CMK (cell line): ENCODE data around the gene NELFB.
A peak's percentile ranks its signal among the peaks of the same experiment; 100 is the strongest.
"Not testable (repeated sequence)": the region's sequence is repeated elsewhere in the genome, so short reads cannot be mapped to it uniquely, and the experiment has no call there.

ENCODE experiments used
- DNase-seq: peaks from one replicate; pipeline ENCODE4 v3.0.0-alpha.2; 2010; ENCODE audit warnings: low read depth

NELFB gene

GRCh38 chr9:137234758-137235423, 20.2 kb upstream of the NELFB start:
- DNase-seq = no peak

GRCh38 chr9:137235424-137236237, 19.5 kb upstream of the NELFB start:
- no peak for DNase-seq

- peak; percentile 93 for DNase-seq
These were observed 18.7 kb upstream of the NELFB start for GRCh38 chr9:137236238-137236935.

DNA sequence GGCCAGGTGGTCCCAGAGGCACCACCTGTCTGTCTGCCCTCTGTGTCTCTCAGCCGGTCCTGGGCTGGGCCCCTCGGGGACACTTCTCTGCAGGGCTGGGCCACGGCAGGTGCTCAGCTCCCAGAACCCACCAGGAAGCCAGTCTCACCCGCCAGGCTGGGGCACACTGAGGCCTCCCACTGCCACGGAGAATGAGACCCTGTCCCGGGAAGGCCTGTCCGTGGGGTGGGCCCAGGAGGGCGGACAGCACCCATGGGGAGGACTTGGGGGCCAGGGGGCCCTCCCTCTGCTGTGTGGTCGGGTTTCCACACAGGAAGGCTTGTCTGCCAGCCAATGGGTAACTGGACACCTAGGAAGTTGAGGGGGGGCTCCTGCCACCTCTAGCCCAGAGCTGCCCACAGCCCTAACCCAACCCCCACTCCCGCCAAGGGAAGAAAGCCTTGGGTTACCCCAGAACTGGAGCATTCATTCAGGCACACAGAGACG, 18.1 kb upstream of the NELFB start:
- DNase-seq = no peak

- no peak for DNase-seq
These were observed 17.1 kb upstream of the NELFB start for GRCh38 chr9:137237759-137238726.

DNA sequence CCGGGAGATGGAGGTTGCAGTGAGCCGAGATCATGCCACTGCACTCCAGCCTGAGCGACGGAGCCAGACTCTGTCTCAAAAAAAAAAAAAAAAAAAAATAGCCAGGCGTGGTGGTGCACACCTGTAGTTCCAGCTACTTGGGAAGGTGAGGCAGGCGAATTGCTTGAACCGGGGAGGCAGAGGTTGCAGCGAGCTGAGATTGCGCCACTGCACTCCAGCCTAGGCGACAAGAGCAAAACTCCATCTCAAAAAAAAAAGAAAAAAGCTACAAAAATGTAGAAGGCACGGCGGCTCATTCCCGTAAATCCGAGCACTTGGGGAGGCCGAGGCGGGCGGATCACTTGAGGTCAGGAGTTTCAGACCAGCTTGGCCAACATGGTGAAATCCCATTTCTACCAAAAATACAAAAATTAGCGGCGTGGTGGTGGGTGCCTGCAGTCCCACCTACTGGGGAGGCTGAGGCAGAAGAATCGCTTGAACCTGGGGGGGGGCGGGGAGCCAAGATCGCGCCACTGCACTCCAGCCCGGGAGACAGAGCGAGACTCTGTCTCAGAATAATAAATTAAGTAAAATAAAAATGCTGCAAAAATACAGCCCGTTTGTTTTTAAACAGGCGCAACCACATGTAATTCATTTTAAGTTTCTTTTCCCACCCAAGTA, 15.5 kb upstream of the NELFB start:
- not testable (repeated sequence) for DNase-seq

GRCh38 chr9:137240318-137240840, 14.7 kb upstream of the NELFB start:
- DNase-seq = peak; percentile 70

GRCh38 chr9:137240841-137241489, 14.2 kb upstream of the NELFB start, which contains the start of gene TUBB4B:
Gene TUBB4B, plus strand, starts transcription at chr9:137241287. Its CDS starts 74 bp downstream, at chr9:137241361.
- peak; percentile 100 for DNase-seq

- DNase-seq = no peak
These were observed 13.4 kb upstream of the NELFB start for GRCh38 chr9:137241490-137242268.

- no peak for DNase-seq
These were observed 12.6 kb upstream of the NELFB start for GRCh38 chr9:137242269-137243203.

DNA sequence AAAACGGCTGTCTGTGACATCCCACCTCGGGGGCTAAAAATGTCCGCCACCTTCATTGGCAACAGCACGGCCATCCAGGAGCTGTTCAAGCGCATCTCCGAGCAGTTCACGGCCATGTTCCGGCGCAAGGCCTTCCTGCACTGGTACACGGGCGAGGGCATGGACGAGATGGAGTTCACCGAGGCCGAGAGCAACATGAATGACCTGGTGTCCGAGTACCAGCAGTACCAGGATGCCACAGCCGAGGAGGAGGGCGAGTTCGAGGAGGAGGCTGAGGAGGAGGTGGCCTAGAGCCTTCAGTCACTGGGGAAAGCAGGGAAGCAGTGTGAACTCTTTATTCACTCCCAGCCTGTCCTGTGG, 11.9 kb upstream of the NELFB start:
- DNase-seq = not testable (repeated sequence)

DNA sequence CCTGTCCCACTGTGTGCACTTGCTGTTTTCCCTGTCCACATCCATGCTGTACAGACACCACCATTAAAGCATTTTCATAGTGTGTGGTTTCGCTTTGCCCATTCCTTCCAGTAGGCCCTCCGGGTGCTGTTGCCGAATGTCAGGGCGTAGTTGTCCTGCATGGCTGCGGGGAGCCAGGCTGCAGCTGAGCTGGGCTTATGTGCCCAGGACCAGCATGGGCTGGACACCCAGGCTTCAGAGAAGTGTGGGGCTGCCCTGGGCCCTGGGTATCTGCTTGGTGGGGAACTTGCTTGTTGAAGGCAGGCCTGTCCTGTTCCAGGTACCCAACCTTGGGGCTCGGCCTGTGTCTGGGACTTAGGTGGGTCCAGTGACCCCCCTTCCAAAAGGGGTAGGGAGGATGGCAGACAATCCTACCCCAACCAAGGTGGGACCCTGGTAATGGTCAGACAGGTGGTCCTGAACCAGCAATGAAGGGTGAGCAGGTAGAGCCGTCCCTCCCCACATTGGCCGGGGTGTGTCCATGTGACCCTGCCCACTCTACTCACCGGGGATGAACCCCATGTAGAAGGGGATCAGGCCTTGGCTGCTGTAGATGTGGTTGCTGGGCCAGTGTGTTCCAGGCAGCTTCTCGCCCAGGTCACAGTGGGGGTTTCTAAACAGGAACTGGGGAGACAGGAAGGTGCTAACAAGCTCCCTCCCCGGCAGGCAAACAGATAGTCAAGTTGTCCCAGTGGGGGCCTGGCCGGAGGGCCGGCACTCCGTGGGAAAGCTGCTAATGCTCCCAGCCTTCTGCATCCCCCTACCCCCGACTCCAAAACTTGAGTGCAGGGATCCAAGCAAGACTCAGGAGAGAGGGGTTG, 11.3 kb upstream of the NELFB start:
- DNase-seq = no peak

DNA sequence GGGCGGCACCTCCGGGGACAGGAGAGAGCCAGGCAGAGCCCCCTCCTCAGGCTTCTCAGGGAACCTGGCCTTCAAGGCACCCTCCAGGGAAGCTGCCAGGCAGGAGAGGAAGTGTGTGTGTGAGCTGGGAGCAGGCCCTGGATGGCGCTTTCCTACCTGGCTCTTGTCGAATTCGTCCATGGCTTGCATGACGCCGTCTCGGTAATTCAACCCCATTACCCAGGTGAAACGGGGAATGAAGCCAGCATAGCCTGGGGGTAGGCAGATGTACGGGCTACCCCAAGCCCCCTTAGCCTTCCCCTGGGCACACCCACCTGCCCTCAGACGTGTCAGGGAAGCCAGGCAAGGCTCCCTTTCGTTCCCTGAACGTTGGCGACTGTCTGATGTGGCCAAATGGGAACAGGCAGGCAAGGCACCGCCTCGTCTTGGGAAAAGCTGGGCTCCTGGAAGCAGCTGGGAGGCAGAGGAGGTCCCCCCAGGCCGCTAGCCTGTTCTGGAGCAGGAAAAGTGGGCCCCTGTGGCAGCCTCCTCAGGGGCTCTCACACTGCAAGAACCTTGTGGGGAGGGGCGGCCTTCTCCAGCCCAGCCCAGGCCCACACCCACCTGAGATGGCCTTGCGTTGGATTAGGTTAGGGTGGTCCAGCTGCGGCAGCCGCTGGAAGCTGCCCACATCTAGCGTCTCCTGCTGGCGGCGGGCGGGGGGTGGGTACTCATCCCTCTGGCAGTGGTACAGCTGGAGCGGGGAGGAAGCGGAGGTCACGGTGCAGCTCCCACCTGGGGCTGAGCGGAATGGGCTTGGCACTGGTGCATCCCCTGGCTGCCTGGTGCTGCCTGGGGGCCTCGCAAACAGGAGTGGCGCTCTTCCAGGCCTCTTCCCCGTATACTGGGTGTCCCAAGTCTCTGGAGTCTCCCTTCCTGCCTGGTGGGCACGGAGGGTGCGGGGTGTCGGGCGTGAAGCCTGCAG, 10.4 kb upstream of the NELFB start:
- DNase-seq = no peak

- DNase-seq = no peak
These were observed 9.4 kb upstream of the NELFB start for GRCh38 chr9:137245450-137246421.
